ENCODE data around the gene KRT78.
"Not testable (repeated sequence)": the region's sequence is repeated elsewhere in the genome, so short reads cannot be mapped to it uniquely, and the experiment has no call there.

Gene KRT78

DNA sequence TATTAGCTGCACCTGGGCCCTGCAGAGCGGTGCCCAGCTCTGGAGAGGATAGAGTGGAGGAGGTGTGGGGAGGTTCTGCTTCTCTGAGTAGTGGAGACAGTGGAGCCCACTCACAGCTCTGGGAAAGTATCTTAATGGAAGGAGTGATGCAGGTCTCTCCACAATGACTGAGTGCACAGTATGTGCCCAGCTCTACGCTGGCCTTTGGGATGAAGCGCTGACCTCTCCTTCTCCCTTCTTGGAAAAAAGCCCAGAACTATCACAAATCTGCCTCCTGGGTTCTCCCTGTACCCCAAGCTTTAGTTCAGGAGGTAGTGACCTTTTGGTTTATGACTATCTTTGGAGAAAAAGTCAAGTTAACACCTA, 52.4 kb downstream of the KRT78 start:
- no peak for DNase-seq (ENCODE audit: low spot score)

DNA sequence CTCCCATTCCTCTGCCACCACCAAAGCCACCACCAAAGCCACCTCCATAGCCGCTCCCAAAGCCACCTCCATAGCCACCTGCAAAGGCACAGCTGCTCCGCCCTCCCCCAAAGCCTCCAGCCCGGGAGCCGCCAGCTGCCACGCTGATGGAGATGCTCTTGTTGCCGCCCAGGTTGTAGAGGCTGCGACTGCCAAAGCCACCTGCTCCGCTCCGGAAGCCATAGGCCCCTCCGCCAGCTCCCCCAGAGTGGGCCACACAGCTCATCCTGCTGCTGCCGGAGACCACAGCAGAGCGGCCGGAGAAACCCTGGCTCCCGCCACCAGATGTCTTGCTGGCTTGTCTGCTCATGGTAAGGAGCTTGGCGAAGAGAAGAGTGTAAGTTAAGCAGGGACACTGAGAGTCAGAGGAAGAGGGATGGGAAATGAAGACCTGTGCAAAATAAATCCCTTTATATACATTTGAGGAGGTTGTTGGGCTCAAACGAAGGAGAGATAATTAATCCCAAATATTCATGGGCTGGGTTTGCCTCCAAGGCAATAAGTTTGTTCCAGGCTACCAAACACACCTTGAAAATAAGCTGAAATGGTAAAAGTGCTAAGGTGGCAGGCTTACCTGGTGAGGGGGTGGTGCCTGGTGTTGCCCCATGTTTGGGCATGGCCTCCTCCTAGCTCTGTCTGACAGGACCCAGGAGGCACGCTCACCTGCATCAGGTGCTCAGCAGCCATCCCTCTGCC, 52.9 kb downstream of the KRT78 start, which contains the start of gene KRT3:
Gene KRT3 (minus strand): TSS at position 424 of the 735 bp plus-strand sequence. CDS start 75 bp downstream, at position 349.
- no peak for DNase-seq (ENCODE audit: low spot score)

DNA sequence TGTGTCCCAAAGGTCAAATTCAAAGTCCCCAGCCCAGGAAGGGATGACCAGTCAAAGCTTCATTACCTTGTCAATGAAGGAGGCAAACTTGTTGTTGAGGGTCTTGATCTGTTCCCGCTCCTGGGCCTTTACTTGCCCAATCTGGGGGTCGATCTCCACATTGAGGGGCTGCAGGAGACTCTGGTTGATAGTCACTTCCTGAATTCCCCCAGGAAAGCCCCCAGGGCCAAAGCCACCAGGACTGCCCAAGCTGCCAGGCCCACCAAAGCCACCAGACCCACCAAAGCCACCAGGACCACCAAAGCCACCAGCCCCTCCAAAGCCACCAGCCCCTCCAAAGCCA, 53.5 kb downstream of the KRT78 start:
- not testable (repeated sequence) for DNase-seq (ENCODE audit: low spot score)

DNA sequence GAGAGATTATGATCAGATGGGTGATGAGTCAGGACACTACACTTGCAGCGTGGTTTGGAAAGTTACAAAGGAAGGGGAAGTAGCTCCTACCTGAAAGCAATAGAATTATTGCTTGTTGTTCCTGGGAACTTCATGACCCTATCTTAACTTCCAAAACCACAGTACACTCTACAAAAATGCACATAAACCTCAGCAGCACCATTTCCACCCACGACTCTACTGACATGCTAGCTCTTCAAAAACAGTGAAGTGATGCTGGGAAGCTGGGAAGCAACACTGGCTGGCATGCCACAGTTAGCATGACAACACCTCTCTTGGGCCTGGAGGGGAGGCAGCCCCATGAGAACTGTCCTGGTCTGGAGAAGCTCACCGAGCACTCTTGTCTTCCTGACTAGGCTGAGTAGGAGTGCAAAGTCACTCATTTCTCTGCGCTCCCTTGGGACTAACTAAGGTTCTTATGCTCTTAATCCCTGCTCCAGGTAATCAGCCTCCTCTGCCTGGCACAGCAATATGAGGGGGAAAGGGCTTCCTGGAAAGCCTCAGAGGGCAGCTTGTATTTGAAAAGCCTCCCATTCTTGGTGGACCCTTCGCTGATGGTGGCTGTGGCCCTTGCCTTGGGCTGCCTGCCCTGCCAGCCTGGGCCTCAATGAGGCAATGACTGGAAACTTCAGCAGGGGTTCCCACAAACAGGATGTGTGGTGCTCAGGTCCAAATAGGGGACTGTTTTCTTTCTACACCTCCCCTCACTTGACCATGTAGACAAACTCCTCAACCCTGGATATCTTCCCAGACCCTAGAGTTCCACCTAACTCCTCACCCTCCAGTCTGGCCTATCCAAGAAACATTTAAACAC, 54.1 kb downstream of the KRT78 start:
- DNase-seq (ENCODE audit: low spot score), result peak; percentile 80

DNA sequence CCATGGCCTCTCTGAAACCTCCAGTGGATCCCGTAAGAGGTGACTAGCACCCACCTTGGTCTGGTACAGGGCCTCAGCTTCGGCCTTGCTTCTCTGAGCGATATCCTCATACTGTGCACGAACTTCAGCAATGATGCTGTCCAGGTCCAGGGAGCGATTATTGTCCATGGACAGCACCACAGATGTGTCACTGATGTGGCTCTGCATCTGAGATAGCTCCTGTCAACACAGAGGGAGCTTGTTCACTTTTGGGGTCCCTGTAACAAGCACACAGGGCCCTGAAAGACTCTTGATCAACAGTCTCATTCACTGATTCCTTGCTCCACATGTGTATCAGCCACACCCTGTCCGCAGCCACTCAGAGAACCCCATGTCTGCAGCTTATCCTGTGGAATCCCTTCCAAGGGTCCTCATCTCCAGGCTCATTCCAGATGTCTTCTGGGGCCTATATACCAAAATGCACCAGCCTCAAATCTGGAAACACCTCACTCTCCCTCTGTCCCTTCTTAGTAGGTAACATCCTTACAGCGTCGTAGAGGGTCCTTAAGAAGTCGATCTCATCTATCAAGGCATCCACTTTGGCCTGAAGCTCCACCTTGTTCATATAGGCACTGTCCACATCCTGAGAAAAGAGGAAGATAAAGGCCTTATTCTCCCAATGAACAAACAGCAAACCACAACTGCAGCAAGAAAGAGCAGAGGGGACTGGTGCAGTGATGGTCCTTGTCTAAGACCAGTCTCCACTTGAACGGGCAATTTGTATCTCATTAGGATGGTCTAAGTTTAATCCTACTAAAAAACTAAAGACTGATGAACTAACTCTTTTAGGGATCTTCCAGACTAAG, 56.4 kb downstream of the KRT78 start:
- no peak for DNase-seq (ENCODE audit: low spot score)

DNA sequence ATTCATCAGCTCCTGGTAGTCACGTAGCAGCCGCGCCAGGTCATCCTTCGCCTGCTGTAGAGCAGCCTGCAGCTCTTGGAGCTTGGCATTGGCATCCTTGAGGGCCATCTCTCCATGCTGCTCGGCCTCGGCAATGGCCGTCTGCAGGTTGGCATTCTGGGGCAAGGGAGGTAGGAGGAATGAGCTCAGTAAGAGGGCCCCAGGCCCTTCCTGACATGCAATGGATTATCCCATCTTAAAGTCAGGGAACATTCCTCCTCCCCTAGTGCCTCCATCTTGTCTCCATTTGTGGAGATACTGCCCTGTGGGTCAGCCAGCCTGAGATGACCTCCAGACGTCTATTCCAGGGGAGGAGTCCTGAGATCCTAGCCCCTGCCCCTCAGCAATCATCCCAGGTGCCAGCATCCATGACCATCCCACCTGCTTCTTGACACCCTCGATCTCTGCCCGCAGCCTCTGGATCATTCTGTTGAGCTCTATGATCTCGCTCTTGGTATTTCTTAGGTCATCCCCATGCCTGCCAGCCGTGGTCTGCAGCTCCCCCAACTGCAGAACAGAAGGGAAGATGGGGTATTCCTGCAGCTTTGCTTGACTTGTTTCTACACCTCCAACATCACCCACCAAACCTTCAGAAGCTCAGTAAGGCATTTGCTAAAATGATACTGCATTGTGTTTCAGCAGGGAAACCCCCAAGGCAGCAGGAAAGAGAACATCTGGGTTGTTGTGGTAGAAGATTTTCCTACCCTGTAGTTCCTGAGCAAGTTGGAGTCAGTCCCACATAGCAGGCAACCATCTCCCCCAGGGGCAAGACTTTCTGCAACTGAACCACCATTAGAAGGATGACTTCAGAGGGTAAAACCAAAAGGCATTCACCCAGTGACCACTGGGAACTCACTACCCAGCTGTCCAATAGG, 57.3 kb downstream of the KRT78 start:
- DNase-seq (ENCODE audit: low spot score), result no peak

DNA sequence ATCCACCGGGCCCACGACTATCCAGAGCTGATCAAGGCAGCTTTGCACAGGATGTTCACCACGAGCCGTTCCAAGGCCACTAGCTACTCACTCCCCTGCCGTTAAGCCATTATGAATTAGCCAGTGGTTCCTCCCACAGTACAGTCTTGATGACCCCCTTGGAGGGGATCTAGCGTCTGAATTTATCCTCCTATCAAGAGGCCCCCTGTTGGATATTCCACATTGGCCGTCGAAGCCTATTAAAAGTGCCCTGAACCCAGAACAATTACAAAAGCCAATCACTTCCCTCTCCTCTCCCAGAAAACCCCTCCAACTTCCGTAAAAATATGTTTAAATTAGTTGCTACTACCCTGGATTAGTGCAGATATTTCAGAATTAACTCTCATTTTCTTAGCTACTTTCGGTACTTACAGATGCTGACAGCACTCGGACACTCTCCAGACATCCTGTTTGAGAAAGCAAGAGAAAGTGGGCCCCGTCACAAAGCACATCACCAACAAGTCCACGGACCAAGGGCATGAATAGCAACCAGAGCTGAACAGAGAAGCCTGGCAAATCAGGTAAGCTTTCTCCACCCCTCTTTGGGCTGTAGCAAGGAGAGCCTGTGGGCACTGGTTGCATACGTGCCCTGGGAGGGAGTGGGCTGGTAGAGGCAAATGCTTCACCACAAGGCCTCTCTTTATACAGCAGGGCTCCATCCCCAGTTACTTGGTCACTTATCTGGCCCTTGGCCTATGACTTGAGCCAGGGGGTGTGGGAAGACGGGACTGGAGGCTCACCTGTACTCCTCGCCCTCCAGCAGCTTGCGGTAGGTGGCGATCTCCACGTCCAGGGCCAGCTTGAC, 58.1 kb downstream of the KRT78 start:
- no peak for DNase-seq (ENCODE audit: low spot score)

DNA sequence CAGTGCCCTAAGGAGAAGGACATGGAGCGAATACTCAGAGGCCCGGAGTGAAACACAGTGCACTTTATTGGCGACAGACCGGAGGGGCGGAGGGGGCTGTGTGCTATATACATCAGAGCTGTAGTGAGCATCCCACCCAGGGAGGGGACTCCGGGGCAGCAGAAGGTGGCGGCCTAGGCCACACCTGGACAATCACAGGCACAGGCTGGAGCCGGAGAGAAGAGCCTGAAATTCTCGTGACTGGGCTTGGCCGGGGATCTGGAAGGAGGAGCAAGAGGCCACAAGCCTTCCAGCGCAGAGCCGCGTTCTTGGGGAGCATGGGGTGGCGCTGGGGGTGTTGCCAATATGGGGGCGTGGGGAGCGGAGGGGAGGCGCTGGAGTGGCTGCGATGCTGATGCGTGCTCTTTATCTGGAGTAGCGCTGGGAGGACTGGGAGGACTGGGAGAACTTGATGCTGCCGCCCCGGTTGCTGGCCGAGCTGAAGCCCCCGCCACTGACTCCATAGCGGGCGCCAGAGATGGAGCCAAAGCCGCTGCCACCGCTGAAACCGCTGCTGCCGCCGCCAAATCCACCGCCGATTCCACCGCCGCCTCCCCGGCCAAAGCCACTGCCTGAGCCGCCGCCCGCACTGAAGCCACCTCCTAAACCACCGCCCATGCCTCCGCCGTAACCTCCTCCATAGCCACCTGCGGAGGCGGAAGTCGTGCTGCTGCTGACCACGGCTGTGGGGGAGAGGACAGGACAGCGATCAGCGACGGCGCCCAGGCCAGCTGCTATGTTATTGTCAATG, 59.0 kb downstream of the KRT78 start:
- DNase-seq (ENCODE audit: low spot score), result peak; percentile 55

DNA sequence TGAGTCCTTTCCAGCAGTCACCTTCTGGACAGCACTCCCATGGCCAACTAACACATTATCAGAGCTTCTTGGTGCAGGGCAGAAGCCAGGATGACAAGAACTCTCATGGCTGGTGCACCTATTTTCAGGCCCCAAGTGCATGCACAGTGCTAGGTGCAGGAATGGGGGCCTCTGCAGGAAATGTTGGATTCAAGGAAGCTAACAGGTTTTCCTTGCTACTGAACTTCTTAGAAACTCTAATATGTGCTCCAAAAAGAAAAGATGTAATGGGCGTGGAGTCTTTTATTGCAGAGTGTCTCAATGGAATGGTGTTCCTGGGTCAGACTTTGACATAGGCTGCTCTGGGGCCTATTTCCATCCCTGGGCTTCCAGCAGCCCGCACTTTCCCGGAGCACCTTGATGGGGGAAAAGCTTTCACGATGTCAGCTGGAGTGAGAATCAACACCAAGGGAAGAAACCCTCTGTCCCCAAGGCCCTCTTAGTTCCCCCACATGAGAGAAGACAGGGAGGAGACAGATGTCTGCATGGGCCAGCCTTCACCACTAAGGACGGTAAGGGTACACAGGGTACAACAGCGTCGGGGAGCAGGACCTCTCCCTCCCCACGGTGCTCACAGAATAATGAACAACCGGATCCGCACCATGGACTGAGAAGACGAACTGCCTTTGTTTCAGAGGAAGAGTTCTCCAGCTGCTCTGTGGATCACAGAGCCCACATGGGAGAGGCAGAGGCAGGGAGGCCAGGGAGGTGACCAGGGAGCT, 59.7 kb downstream of the KRT78 start:
- no peak for DNase-seq (ENCODE audit: low spot score)

DNA sequence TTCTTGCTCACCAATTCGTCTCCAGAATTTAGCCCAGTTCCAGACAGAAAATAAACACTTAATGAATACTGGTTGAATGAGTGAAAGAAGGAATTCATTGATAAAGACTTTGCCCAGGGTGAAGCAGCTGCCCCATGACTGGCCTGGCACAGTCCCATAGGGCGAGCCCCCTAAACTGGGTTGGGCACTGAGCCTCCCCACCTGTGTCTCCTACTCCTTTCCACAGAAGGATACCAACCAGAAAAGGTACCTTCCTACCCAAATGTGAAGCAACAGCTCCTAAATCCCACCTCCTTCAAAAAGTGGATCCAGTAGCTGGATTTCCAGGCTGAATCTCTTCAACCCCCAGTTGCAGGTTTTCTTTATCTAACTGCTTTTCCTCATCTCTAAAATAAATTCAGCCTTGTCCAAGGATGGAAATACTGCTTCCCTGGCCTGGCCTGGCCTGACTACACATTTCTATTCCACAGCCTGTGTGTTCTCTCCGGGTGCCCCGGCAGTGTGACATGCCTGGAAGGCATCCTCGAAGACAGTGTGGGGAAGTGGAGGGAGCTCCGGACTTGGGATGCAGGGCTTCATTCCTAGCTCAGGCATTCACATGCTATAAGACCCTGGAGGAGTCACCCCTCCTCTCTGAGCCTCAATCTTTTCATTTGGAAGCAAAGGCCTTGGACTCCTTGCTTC, 60.5 kb downstream of the KRT78 start:
- no peak for DNase-seq (ENCODE audit: low spot score)

Measured in SW480 (cell line).